Suprapubic skin (tissue), 3 donors: ENCODE measurements around the gene GJB3.

Experiments used
- EP300 ChIP-seq: sonication (generic); formaldehyde crosslinking; IDR thresholded peaks from one replicate; pipeline ENCODE4 v1.6.1; 2017; ENCODE audit warnings: antibody characterized with exemption
- POLR2A ChIP-seq, 2 donors: fragments of 450-650 bp; IDR thresholded peaks; one replicate each; pipeline ENCODE4 v1.6.1; 2017; ENCODE audit warnings: antibody characterized with exemption in 2 of 2, mild to moderate bottlenecking in 2 of 2, moderate library complexity in 2 of 2
- TF ChIP-seq, protein P1 (sequence below), 2 donors: fragments of 200-600 bp in 1 of 2; fragments of 450-650 bp in 1 of 2; sonication (generic) in 1 of 2; IDR thresholded peaks; one replicate each; pipeline ENCODE4 v1.5.1; 2016 to 2019; ENCODE audit warnings: antibody characterized with exemption in 2 of 2, mild to moderate bottlenecking in 1 of 2, moderate library complexity in 1 of 2

DNA sequence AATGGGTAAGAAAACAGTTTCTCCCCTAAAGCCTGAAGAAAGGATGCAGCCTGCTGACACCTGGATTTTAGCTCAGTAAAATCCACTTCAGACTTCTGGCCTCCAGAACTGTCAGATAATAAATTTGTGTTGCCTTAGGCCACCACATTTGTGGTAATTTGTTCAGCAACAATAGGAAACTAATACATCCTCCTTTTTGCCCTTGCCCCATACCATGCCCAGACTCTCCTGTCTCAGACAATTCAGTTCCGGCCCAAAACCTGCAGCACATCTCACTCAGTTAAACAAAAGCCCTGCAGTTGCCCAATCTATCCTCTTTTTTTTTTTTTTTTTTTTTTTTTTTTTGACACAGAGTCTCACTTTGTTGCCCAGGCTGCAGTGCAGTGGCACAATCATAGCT is 52.7 kb downstream of the GJB3 start:
- TF ChIP-seq, protein P1, sequence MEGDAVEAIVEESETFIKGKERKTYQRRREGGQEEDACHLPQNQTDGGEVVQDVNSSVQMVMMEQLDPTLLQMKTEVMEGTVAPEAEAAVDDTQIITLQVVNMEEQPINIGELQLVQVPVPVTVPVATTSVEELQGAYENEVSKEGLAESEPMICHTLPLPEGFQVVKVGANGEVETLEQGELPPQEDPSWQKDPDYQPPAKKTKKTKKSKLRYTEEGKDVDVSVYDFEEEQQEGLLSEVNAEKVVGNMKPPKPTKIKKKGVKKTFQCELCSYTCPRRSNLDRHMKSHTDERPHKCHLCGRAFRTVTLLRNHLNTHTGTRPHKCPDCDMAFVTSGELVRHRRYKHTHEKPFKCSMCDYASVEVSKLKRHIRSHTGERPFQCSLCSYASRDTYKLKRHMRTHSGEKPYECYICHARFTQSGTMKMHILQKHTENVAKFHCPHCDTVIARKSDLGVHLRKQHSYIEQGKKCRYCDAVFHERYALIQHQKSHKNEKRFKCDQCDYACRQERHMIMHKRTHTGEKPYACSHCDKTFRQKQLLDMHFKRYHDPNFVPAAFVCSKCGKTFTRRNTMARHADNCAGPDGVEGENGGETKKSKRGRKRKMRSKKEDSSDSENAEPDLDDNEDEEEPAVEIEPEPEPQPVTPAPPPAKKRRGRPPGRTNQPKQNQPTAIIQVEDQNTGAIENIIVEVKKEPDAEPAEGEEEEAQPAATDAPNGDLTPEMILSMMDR (IDR thresholded peaks at IDR 0.05) = no peak
- TF ChIP-seq POLR2A (IDR thresholded peaks at IDR 0.05) = no peak
- no peak for TF ChIP-seq EP300
